ENCODE results near the gene VASN.

DNA sequence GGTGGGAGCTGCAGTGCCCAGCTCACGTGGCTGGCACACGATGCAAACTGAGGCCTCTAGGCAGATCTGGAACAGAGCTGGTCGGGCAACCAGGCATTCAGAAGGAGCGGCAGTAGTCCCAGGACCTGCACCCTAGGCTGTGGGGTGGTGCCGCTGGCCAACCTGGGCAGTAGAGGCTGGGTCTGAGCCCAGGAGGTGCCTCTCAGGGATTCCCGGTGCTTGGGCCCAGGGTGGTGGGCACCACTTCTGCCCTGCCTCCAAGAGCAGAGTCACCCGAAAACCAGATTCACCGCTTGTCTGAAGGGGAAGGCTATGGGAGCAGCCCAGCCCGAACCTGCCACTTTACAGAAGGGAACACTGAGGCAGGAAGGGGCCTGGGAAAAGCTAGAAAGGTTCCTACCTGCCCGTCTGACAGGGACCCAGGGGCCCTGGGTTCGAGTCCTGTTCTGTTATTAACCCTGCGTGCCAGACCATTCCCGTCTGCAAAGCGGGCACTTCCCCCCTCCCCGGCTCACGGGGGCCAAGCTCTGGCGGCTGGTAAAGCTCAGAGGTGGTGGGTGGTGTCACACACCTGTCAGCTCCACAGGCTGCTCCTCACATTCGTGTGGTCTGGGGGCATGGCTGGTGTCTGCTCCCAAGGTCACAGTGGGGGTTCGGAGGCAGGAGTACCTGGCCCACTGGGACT is 38.9 kb upstream of the VASN start:
- TF ChIP-seq, protein P1, sequence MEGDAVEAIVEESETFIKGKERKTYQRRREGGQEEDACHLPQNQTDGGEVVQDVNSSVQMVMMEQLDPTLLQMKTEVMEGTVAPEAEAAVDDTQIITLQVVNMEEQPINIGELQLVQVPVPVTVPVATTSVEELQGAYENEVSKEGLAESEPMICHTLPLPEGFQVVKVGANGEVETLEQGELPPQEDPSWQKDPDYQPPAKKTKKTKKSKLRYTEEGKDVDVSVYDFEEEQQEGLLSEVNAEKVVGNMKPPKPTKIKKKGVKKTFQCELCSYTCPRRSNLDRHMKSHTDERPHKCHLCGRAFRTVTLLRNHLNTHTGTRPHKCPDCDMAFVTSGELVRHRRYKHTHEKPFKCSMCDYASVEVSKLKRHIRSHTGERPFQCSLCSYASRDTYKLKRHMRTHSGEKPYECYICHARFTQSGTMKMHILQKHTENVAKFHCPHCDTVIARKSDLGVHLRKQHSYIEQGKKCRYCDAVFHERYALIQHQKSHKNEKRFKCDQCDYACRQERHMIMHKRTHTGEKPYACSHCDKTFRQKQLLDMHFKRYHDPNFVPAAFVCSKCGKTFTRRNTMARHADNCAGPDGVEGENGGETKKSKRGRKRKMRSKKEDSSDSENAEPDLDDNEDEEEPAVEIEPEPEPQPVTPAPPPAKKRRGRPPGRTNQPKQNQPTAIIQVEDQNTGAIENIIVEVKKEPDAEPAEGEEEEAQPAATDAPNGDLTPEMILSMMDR (IDR thresholded peaks at IDR 0.05) = no peak
- TF ChIP-seq POLR2A (IDR thresholded peaks at IDR 0.05) = no peak
